CD4-positive, alpha-beta T cell treated with Interleukin-15 for 1 hour (primary cell): ENCODE data around the gene SGMS1.
"Not testable (repeated sequence)": the region's sequence is repeated elsewhere in the genome, so short reads cannot be mapped to it uniquely, and the experiment has no call there.

ENCODE experiments used
- DNase-seq: peaks from one replicate; pipeline ENCODE4 v3.0.0-alpha.2; 2020

The SGMS1 gene

GRCh38 chr10:50501478-50501877, 122.3 kb downstream of the SGMS1 start:
- DNase-seq: no peak

GRCh38 chr10:50498465-50498864, 125.3 kb downstream of the SGMS1 start:
- DNase-seq: no peak

- DNase-seq: no peak
Measured at GRCh38 chr10:50497758-50498157, 126.0 kb downstream of the SGMS1 start.

- no peak for DNase-seq
Measured at GRCh38 chr10:50496228-50496627, 127.5 kb downstream of the SGMS1 start.

GRCh38 chr10:50490241-50490640, 133.5 kb downstream of the SGMS1 start:
- no peak for DNase-seq

GRCh38 chr10:50484550-50484949, 139.2 kb downstream of the SGMS1 start:
- not testable (repeated sequence) for DNase-seq

GRCh38 chr10:50480054-50481007, 143.4 kb downstream of the SGMS1 start:
- DNase-seq: no peak

- no peak for DNase-seq
Measured at GRCh38 chr10:50477287-50478203, 146.2 kb downstream of the SGMS1 start.

- no peak for DNase-seq
Measured at GRCh38 chr10:50473756-50474155, 150.0 kb downstream of the SGMS1 start.

- DNase-seq: no peak
Measured at GRCh38 chr10:50472914-50473313, 150.8 kb downstream of the SGMS1 start.

- DNase-seq: no peak
Measured at GRCh38 chr10:50471583-50471975, 152.2 kb downstream of the SGMS1 start.

- DNase-seq: no peak
Measured at GRCh38 chr10:50470798-50471582, 152.8 kb downstream of the SGMS1 start.

GRCh38 chr10:50470345-50470744, 153.4 kb downstream of the SGMS1 start:
- DNase-seq: no peak

- DNase-seq: no peak
Measured at GRCh38 chr10:50469778-50470193, 154.0 kb downstream of the SGMS1 start.

GRCh38 chr10:50469288-50469687, 154.5 kb downstream of the SGMS1 start:
- DNase-seq: no peak

GRCh38 chr10:50467209-50467608, 156.5 kb downstream of the SGMS1 start:
- DNase-seq: no peak

GRCh38 chr10:50464004-50464409, 159.7 kb downstream of the SGMS1 start:
- no peak for DNase-seq

- DNase-seq: no peak
Measured at GRCh38 chr10:50461834-50462233, 161.9 kb downstream of the SGMS1 start.

- no peak for DNase-seq
Measured at GRCh38 chr10:50461123-50461522, 162.6 kb downstream of the SGMS1 start.

GRCh38 chr10:50456719-50457118, 167.0 kb downstream of the SGMS1 start:
- DNase-seq: no peak

- no peak for DNase-seq
Measured at GRCh38 chr10:50453940-50454339, 169.8 kb downstream of the SGMS1 start.

GRCh38 chr10:50452603-50453002, 171.2 kb downstream of the SGMS1 start:
- no peak for DNase-seq

- no peak for DNase-seq
Measured at GRCh38 chr10:50447691-50448090, 176.1 kb downstream of the SGMS1 start.
